Spleen (tissue), 7 donors: Measurements from ENCODE around the gene DIP2A.

Experiments used
- POLR2AphosphoS5 ChIP-seq, 3 donors: sonication (generic); formaldehyde crosslinking; IDR thresholded peaks; one replicate each; pipeline ENCODE4 v1.5.1; 2017; ENCODE audit warnings: antibody characterized with exemption in 3 of 3
- TF ChIP-seq, protein P1 (sequence below), 11 experiments: fragments of 200-600 bp in 7 of 11; fragments of 450-650 bp in 4 of 11; sonication (generic) in 4 of 11; IDR thresholded peaks in 8 of 11; conservative IDR thresholded peaks in 3 of 11; 1 replicate in 7 of 11; 2 replicates in 4 of 11; pipeline versions ENCODE4 v1.4.0 to v1.8.0; 2016 to 2021; ENCODE audit warnings: antibody characterized with exemption in 11 of 11, inconsistent platforms in 4 of 11, mild to moderate bottlenecking in 1 of 11
- donor health status: DM: no; HTN: no; CAD: no; lungs with moderate emphysema.
- donor health status: DM: no; HTN: no; CAD: no.
- donor health status: DM: no; HTN: no; CAD: no.

DNA sequence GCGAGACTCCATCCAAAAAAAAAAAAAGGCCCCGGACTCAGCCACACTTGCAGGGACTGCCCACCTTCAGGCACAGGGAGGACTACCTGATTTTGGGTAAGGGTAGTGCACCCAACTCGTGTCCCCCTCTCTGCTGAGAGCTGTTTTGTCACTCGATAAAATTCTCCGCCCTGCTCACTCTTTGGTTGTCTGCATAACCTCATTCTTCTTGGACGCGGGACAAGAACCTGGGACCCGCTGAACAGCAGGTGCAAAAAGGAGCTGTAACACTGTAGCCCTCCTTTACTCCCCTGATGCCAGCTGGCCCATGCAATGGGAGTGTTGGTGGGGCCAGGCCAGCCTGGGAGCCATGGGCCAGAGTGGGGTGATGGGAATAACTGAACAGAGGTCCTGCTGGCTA is 135.6 kb downstream of the DIP2A start:
- TF ChIP-seq, protein P1, sequence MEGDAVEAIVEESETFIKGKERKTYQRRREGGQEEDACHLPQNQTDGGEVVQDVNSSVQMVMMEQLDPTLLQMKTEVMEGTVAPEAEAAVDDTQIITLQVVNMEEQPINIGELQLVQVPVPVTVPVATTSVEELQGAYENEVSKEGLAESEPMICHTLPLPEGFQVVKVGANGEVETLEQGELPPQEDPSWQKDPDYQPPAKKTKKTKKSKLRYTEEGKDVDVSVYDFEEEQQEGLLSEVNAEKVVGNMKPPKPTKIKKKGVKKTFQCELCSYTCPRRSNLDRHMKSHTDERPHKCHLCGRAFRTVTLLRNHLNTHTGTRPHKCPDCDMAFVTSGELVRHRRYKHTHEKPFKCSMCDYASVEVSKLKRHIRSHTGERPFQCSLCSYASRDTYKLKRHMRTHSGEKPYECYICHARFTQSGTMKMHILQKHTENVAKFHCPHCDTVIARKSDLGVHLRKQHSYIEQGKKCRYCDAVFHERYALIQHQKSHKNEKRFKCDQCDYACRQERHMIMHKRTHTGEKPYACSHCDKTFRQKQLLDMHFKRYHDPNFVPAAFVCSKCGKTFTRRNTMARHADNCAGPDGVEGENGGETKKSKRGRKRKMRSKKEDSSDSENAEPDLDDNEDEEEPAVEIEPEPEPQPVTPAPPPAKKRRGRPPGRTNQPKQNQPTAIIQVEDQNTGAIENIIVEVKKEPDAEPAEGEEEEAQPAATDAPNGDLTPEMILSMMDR (IDR thresholded peaks at IDR 0.05 in 8 of 11, conservative IDR thresholded peaks at IDR 0.05 in 3 of 11), result no peak
- no peak for TF ChIP-seq POLR2AphosphoS5 (IDR thresholded peaks at IDR 0.05)
